ENCODE results near the gene PLD4.
"Not testable (repeated sequence)": the region's sequence is repeated elsewhere in the genome, so short reads cannot be mapped to it uniquely, and the experiment has no call there.

Gene PLD4

GRCh38 chr14:104898195-104898558, 26.5 kb upstream of the PLD4 start:
- no peak for DNase-seq

- DNase-seq, result no peak
These were observed 25.7 kb upstream of the PLD4 start for GRCh38 chr14:104898870-104899510.

- DNase-seq, result no peak
These were observed 24.9 kb upstream of the PLD4 start for GRCh38 chr14:104899781-104900180.

GRCh38 chr14:104900639-104901512, 23.8 kb upstream of the PLD4 start:
- DNase-seq, result no peak

GRCh38 chr14:104903990-104904389, 20.7 kb upstream of the PLD4 start:
- DNase-seq, result no peak

GRCh38 chr14:104904650-104905578, 19.8 kb upstream of the PLD4 start:
- not testable (repeated sequence) for DNase-seq

GRCh38 chr14:104905579-104905933, 19.1 kb upstream of the PLD4 start:
- DNase-seq, result not testable (repeated sequence)

- no peak for DNase-seq
These were observed 16.4 kb upstream of the PLD4 start for GRCh38 chr14:104908303-104908702.

- no peak for DNase-seq
These were observed 12.6 kb upstream of the PLD4 start for GRCh38 chr14:104912053-104912452.

GRCh38 chr14:104913435-104913834, 11.2 kb upstream of the PLD4 start:
- DNase-seq, result no peak

GRCh38 chr14:104917116-104917515, 7.6 kb upstream of the PLD4 start:
- no peak for DNase-seq

GRCh38 chr14:104917993-104918392, 6.7 kb upstream of the PLD4 start:
- DNase-seq, result no peak

GRCh38 chr14:104919152-104919992, 5.3 kb upstream of the PLD4 start:
- DNase-seq, result not testable (repeated sequence)

GRCh38 chr14:104919993-104920315, 4.7 kb upstream of the PLD4 start:
- no peak for DNase-seq

GRCh38 chr14:104923640-104924420, 849 bp upstream of the PLD4 start:
- no peak for DNase-seq

- DNase-seq, result no peak
These were observed 655 bp downstream of the PLD4 start for GRCh38 chr14:104925214-104925854.

- DNase-seq, result no peak
These were observed 1.4 kb downstream of the PLD4 start for GRCh38 chr14:104925855-104926609.

GRCh38 chr14:104926619-104927431, 2.1 kb downstream of the PLD4 start:
- DNase-seq, result no peak

Measured in hypothalamus (tissue), 51 donors.